ENCODE data around the gene CASTOR1.

The CASTOR1 gene

DNA sequence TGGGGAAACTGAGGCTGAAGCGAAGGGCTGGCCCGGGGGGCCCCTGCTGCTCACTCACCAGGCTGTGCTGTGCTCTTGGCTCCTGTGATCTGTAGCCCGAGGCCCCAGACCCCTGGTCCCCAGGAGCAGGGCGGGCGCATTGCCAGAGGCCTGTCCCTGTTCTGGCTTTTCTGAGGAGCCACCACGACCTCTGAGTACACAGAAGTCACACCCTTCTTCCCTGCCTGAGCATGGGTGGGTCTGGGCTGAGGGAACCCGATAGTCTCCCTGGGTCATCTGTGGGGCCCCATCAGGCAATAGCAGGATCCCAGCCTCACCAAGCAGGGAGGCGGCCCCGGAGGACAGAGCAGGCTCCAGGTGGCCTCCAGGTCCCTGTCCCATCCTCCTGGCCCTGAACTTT lies 5.1 kb downstream of the CASTOR1 start:
- no peak for DNase-seq

DNA sequence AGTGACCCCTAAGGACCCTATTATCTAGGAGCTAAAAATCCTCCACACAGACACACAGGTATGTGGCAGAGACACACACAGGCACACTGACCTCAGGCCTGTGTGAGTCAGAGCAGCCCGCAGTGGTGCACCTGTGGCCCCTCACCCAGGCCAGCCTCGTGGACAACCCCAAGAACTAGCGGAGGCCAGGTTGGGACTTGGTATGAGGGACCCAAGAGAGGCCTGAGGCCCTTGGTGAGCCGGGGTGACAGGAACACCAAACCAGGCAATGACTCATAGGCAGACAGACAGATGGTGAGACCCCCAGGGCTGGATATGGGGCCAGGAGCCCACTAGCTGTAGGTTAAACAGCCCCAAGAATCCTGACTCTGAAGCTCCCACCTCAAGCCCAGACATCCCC lies 6.0 kb downstream of the CASTOR1 start:
- no peak for DNase-seq

DNA sequence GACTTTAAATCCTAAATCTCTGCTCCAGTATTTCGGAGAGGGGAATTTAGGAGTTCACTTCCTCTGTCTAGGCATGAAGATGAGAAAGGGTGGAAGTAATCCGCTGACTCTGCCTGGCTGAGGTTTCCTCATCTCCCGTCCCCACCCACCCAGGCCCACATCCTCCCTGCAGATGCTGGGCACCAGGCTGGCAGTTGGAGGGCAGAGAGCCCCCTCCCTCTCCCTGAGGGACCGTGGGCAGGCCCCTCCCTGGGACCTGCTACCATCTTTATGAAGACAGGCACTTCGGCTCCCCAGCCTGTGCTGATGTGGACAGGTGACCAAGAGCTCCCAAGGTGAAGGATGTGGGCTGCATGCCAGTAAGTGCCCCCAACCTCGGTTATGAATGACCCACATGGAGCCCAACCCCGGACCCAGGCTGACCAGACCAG lies 6.7 kb downstream of the CASTOR1 start:
- DNase-seq = no peak

DNA sequence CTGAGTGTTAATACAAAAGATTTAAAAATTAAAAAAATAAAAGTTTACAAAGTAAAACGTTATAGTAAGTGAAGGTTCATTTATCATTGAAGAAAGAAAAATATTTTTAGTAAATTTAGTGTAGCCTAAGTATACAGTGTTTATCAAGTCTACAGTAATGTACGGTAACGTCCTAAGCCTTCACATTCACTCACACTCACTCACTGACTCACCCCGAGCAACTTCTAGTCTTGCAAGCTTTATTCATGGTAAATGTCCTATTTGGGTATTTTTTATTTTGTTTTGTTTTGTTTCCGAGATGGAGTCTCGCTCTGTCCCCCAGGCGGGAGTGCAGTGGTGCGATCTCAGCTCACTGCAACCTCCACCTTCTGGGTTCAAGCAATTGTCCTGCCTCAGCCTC lies 8.8 kb downstream of the CASTOR1 start:
- no peak for DNase-seq

DNA sequence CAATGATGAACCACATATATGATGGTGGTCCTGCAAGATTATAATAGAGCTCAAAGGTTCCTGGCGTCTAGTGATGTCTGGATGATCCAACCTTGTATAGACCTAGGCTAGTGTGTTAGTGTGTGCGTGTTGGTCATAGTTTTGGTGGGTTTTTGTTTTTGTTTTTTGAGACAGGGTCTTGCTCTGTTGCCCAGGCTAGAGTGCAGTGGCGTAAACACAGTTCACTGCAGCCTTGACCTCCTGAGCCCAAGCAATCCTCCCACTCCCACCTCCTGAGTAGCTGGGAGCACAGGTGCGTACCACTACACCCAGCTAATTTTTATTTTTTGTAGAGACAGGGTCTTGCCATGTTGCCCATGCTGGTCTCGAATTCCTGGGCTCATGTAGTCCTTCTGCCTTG lies 9.4 kb downstream of the CASTOR1 start:
- no peak for DNase-seq

DNA sequence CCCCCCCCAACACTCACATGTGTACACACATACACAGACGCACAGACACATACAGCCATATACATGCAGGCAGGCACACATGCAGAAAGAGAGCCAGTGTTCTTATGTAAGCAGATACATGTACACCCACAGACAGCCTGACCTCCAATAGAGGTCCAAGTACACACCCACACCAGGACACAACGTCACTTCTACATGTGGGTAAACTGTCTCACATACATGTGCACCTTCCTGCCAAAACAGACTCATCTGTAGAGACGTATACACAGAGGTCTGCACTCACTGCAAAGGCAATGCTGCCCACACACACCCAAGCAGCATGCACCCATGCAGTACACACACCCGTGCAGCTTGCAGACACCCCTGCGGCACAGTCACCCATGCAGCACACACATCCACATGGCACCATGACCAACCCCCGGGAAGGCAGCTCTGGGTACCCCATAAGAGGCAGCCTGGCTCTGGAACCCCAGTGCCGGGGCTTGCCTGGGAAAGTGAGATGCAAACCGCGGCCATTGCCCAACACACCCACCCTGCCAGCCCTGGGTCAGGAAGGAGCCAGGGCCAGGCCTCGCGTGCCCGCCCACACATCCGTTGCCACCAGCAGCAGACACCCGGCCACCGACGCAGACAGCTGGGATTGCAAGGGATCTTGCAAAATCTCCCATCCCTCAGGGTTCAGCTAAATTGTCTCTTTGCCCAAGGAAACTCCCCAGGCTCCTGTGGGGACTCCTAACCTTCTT lies 10.1 kb downstream of the CASTOR1 start:
- no peak for DNase-seq

DNA sequence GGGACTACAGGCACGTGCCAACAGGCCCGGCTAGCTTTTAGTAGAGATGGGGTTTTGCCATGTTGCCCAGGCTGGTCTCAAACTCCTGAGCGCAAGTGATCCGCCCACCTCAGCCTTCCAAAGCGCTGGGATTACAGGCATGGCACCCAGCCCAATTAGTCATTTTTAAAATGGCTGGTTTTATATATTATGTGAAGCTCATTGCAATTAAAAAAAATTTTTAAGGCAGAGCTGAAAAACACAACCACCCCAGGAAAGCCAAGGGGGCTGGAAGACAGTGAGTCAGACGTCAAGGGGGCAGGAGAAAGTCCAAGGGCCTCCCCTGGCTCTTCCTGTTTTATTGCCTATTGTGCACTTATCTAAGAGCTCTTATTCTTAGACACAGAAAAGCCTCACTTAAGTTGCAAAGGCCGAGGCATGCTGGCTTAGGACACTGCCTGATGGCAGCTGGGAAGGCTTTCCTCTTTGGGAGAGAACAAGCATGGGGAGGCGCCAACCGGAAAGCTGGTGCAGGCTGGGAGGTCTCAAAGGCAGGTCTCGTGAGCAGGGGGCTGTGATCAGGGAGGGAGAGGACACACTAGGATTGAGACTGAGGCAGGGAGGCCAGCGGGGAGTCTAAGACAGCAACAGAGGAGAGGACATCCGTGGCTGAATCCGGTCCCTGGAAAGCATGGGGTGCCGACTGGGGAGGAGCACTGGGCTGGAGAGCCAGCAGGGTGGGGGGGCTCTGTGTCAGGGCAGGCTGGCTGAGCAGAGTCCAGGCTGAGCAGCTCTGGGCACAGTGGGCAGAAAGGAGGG lies 11.6 kb downstream of the CASTOR1 start:
- DNase-seq = no peak

DNA sequence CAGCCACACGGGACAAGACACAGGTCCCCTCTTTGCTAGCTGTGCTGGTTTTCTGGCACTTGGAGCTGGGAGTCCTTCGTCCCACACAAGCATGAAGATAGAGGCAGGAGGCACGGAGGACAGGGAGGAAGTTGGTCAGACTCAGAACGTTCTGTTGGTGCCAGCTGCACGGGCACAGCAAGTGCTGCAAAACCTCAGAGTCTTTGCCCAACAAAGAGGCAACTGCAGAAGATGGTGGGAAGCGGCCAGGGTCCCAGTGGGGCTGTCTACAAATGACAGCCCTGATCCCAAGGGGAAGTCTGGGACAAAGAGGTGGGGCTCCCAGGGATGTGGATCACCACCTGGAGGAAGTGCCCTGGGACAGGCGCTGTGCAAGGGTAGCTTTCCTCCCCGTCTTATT lies 13.3 kb downstream of the CASTOR1 start:
- no peak for DNase-seq

DNA sequence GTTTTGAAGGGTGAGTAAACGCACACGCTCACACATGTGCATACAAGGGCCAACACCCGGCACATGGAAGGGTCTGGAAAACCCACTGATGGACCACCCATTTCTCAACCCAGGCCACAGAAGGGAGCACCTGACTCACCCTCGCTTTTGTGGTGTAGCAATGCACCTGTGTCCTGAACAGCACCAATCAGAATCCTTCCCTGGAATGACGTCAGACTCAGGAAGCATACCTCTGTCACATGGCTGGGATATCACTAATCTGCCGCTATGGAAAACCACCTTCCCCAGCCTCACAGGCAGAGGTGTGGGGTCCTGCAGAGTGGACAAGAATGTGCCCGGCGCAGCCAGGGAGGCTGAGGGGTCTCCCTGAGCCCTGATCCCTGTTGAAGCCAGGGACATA lies 13.7 kb downstream of the CASTOR1 start:
- no peak for DNase-seq

DNA sequence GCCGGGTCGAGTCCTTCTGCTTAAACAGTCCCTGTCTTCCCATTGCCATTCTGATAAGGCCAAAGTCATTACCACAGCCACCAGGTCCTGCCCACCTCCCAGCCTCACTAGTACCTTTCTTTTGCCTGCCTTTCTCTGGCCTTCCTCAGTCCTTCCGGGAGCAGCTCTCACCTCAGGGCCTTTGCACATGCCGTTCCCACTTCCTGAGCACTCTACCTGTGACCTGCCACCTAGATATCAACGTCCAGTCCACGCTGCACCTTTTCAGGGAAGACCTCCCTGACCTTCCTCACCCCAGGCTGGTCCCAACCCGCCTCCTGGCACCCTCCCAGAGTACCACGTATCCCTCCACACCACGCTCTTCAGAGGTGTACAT lies 14.9 kb downstream of the CASTOR1 start:
- no peak for DNase-seq

DNA sequence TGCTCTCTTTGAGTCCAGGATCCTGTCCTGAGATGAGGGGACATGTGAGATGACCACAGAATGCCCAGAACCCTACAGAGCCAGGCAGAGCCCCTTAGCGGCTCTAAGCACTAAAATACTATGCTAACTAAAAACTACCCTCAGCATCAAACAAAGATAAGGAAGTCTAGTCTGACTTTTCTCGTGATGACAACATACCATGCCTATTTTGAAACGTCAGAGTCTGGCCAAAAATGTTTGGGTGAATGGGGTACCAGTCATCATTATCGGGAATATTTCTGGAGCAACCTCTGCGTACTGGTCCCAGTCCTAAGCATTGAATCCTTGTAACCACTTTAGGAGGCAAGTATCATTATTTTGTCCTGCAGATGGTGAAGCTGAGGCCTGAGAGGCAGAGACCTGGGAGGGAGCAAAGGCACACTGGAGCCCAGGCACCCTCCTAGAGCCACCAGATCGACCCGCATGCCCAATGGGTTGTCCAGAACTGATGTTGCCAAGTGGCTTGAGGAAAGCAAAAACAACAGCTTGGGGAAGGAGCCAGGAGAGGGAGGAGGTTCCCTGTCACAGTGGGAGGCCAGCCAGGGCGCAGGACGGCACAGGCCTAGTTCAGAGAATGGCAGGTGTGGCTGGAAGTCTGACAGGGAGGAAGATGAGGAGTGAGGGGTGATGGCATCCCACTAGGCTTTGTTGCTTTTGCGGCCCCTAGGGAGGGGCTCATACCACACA lies 15.4 kb downstream of the CASTOR1 start:
- no peak for DNase-seq

DNA sequence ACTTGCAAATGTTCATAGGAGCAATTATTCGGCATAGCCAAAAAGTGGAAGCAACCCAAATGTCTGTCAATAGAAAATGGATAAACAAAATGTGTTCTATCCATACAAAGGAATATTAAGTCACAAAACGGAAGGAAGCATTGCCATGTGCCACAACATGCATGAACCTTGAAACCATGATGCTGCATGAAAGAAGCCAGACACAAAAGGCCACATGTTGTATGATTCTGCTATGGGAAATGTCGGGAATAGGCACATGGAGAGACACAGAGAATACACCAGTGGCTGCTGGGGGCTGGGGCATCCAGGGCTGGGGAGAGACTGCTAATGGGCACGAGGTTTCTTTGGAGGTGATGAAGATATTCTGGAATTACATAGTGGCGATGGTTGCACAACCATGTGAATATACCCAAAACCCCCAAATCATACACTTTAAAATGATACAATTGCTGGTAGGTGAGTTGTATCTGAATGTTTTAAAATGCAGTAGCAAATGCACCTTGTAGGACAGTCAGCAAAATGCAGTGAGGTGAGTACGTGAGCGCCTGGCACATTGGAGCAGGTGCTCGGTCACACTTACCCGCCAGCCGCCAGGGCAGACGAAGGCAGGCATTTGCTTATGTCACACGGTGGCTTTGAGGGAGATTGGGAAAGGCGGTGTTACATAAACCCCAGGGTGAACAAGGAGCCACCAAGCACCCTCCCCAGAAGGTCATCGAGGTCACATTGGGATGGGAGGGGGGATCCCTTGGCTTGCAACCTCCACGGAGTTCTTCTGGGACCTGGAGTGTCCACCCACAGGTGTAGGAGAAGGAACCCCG lies 16.3 kb downstream of the CASTOR1 start:
- DNase-seq = no peak

DNA sequence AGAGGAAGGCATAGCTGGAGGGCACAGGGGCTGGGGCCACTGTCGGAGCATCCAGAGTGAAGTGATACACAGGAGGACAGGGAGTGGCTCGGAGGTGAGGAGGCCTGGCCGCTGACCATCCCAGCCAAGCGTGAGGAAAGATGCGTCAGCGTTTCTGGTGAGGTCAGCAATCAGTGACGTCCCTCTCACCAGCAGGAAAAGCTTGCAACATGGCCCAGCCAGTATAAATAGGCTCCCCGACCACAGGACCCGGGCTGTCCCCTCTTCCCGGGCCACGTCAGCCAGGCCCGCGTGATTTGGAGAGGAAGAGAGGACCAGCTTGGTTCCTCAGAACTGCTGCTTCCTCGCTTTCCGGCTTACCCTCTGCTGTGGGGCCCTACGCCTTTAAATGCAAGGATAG lies 18.5 kb downstream of the CASTOR1 start:
- no peak for DNase-seq

DNA sequence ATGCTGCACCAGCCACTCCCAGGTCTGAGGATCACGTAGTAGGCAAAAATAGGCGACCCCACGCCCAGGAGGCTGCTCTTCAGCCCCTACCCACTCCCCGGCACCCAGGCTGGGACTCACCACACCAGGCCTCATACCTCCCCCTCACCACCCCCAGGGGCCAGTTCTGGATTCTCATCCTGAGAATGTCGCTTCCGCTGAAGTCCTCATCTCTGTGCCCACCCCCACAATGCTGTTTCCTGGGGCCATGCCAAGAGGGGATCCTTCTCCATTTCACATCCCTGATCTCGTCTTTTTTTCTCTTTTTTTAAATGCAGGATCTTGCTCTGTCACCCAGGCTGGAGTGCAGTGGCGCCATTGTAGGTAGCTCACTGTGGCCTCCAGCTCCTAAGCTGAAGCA lies 21.0 kb downstream of the CASTOR1 start:
- DNase-seq = no peak

DNA sequence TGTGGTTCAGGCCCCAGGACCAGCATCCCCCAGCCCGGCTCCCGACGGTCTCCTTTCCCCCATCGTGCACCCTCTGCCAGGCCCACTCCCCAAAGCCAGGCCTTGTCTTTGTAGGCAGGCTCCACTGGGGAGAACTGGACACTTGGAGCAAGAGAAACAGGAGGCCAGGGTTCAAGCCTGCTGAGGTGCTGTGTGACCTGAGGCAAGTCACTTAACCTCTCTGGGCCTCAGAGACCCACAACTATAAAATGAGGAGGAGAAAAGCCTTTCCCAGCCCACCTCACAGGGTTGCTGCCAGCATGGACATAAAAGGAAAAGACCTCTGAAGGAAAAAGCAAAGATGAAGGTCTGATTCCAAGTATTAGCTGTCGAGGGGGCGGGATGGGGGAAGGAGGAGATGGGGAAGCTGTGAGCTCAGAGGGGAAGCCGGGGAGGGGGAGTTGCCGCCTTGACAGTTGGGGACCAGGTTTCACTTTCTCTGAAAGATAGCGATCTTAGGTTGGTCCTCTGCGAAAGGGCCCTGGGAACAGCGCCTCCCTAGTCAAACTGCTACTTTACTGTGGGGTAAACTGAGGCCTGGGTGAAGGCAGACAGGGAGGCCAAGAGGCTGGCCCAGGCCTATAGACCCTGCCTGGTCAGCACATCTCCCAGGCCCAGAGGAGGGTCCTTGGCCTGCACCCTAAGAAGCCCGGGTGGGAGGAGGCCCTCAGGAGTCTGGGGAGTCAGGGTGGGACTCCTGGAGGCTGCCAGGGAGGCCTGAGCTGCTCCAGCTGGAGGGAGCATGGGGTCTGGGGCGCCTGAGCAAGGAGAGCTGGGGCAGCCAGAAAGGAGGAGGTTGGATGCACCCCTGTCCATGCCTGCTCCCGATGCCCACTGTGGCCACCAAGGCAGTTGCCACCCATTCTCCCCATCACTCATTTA lies 21.7 kb downstream of the CASTOR1 start:
- DNase-seq = no peak

DNA sequence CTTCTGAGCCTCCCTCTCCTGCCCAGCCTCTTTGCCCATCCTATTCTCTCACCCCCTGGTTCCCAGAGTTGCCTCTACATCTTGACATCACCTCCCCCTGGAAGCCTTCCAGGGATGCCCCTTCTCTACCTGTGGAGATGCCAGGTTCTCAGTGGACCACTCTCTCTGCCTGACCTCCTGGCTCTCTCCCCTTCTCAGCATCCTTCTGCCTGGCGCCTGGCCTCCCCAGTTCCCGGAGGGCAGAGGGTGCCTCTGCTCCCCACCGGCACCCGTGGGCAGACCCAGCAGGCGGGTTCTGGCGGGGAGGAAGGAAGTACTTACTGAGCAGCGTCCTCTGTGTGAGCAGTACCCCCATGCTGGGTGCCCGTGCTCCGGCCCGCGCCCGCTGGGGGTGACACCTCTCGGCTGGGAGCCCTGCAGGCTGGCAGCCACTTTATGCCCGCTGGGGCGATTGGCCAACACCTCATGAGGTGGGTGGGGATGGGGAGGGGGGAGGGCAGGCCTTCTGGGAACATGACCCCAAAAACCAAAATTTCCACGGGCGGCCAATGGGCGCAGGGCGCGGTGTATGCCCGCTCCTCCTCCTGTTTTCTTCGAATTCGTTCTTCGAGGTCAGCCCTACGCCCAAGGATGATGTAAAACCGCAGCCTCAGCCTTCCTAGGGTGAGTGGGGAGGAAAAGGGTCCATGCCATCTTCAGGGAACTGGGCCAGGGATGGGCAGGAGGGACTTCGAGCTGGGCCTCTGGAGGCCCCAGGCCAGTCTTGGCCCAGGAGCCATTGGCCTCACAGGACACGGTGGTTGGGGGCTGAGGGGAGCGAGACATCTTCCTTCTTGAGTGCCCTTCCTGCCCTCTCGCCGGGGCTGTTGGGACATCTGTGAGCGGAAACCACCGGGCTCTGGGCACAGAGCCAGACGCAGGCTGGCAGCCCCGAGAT lies 22.6 kb downstream of the CASTOR1 start, which contains the start of gene OSM:
OSM (minus strand) TSS at position 407 of the 937 bp plus-strand sequence; CDS start at position 355, 52 bp downstream.
- no peak for DNase-seq

DNA sequence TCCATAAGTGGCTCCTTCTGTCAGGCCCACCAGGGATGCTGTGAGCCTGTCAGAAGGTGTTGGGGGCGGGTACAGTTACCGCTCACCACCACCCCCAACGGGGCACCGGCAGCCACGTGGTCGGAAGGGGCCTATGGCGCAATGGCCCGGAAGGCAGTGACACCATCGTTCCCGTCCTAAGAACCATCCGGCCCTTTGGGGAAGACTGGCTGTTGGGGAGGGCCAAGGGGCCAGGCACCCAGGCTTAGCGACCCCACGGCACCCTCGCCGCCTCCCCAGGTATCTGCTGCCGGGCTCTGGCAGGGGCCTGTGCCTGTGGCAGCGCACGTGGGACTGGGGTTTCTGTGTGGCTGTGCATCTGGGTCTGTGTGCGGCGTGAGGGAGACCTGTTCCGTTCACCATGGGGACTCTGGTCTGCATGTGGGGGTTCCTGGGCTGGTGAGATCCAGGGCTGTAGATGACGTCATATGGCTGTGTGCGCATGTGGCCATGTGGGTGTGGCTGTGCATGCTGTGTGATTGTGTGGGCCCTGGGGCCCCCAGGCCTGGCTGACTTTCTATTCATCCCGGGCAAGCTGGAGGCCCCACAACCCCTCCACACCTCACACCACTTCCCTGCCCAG lies 23.4 kb downstream of the CASTOR1 start:
- no peak for DNase-seq

DNA sequence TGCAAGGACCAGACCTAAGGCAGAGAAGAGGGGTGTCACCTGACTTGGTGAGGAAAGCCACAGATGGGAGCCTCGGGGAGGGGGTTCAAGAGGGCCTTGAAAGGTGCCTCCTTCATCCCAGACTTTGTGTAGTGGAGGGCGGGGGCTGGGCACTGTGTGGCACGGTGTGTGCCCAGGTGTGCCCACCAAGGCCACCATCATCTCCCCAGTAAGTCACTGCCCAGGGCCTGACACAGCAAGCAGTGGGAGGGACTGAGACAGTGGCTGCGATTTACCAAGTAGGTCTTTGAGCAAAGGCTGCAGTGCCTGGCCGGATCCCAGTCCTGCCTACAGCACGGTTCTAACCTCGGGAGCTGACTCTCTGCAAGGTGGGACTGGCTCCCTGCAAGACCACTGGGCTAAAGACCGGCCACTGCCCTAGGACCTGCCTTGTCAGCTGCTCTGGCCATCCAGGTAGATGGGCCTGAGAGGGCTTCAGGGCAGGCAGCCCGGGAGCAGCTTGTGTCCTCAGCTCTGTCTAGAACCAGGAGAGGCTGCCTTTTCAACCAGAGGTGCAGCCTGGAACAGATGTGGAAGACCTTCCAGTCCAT lies 24.1 kb downstream of the CASTOR1 start:
- no peak for DNase-seq

DNA sequence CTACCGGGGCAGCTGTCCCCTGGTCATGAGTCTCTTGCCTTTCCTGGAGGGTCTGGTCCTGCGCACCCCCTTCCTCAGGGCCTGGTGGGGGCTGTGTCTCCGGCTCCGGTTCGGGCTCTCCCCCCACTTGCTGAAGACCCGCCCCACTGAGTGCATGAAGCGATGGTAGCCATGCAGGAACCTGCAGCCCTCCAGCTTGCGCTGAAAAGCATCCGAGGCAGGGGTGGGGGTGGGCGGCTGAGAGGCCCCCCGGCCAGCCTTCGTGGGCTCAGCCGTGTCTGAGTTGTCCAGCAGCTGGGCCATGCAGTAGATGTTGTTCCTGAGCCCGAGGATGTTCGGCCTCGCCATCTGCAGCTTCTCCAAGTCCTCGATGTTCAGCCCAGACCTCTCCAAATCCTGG lies 25.4 kb downstream of the CASTOR1 start:
- DNase-seq = no peak

Measured in NCI-H1436 treated with DMSO at 0.1 percent for 48 hours (cell line).